ENCODE data around the gene LRFN5. TPM values are rescaled to one million over a fixed set of nuclear protein-coding genes. Genes with fewer than 3 reads are reported as not detected.
A peak's percentile ranks its signal among the peaks of the same experiment; 100 is the strongest.
"Not testable (repeated sequence)": the region's sequence is repeated elsewhere in the genome, so short reads cannot be mapped to it uniquely, and the experiment has no call there.

Gene LRFN5
- total and polyA plus RNA-seq, 2 of the 8 experiments (the other 6 are each of a cell fraction or from before 2014, with no cell fraction given) = 0.85 to 4.7 TPM

DNA sequence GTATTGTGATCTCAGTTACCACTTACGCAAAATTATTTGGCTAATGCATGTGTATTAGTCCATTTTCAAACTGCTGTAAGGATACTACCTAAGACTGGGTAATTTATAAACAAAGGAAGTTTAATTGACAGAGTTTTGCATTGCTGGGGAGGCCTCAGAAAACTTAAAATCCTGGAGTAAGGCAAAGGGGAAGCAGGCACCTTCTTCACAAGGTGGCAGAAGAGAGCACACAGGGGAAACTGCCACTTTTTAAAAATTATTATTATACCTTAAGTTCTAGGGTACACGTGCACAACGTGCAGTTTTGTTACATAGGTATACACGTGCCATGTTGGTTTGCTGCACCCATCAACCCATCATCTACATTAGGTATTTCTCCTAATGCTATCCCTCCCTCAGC, 143.9 kb downstream of the LRFN5 start:
- H3K14ac ChIP-seq (ENCODE audit: insufficient read length); H2BK120ac ChIP-seq (replicated peaks; ENCODE audit: low read depth, low read length); H3K27ac ChIP-seq (ENCODE audit: low read depth, low read length); FAIRE-seq; H3K23ac ChIP-seq (ENCODE audit: insufficient read length); H3K4me2 ChIP-seq (ENCODE audit: insufficient read depth in 1 of 2, low read depth in 2 of 2, low read length in 2 of 2); H3K23me2 ChIP-seq (ENCODE audit: low read depth, low read length); H4K5ac ChIP-seq (ENCODE audit: insufficient read length, low read depth, low read length); DNase-seq (ENCODE audit: low read depth in 1 of 2, low spot score in 2 of 2); H2BK5ac ChIP-seq (ENCODE audit: low read depth, low read length); H4K91ac ChIP-seq (replicated peaks; ENCODE audit: insufficient read length, low read length); H3K9ac ChIP-seq (replicated peaks in 1 of 4; ENCODE audit: extremely low read depth in 1 of 4, low read depth in 3 of 4, low read length in 3 of 4); H3K4me1 ChIP-seq (replicated peaks in 1 of 4; ENCODE audit: control insufficient read depth in 3 of 4, insufficient read depth in 4 of 4, low read length in 3 of 4); H4K20me1 ChIP-seq (replicated peaks in 1 of 2; ENCODE audit: control insufficient read depth in 1 of 2, insufficient read depth in 2 of 2, low read length in 2 of 2); H2BK15ac ChIP-seq (ENCODE audit: low read length); H2BK20ac ChIP-seq (ENCODE audit: low read length); H2AFZ ChIP-seq (ENCODE audit: low read length); H3K56ac ChIP-seq (replicated peaks; ENCODE audit: insufficient read length, low read depth, low read length); H4K8ac ChIP-seq (ENCODE audit: extremely low read depth, insufficient read depth, low read length); POLR2A ChIA-PET (ENCODE audit: partially characterized antibody); H3K4me3 ChIP-seq (ENCODE audit: extremely low read depth in 1 of 4, insufficient read depth in 2 of 4, low read depth in 3 of 4, low read length in 4 of 4); H3K79me2 ChIP-seq (ENCODE audit: control insufficient read depth in 1 of 2, insufficient read depth in 2 of 2, low read length in 2 of 2); H3K9me3 ChIP-seq (ENCODE audit: insufficient read depth in 2 of 2, low read depth in 1 of 2, low read length in 1 of 2); H3K27me3 ChIP-seq (replicated peaks in 1 of 4; ENCODE audit: control insufficient read depth in 3 of 4, extremely low read depth in 1 of 4, insufficient read depth in 3 of 4, low read length in 3 of 4); H2AK5ac ChIP-seq (ENCODE audit: low read depth, low read length); H3K4ac ChIP-seq (replicated peaks; ENCODE audit: insufficient read length, low read depth, low read length); H3K18ac ChIP-seq (ENCODE audit: extremely low read depth, low read length); H2BK12ac ChIP-seq (ENCODE audit: low read depth, low read length); H3K79me1 ChIP-seq (ENCODE audit: low read depth, low read length); H3K36me3 ChIP-seq (ENCODE audit: control insufficient read depth in 2 of 4, insufficient read depth in 4 of 4, low read length in 3 of 4): not testable (repeated sequence)
- CTCF ChIA-PET (ENCODE audit: partially characterized antibody) = interaction anchor here (0.9 kb wide), 1 partner anchor 322 kb away, joined by 3 read pairs; no protein-coding TSS in a partner anchor
- WGBS, 2 experiments (ENCODE audit: extremely low coverage in 1 of 2, insufficient coverage in 1 of 2, insufficient read length in 1 of 2, insufficient replicate concordance in 2 of 2, low coverage in 1 of 2, low lambda C conversion rate in 2 of 2, missing lambda C conversion rate in 1 of 2) = 81% methylated on average over 4 of the region's 4 CpGs; no CpG with 5 or more reads in 1 of the 2 experiments
- TF ChIP-seq RAD21 (IDR thresholded peaks at IDR 0.05 in 1 of 2, conservative IDR thresholded peaks at IDR 0.05 in 1 of 2; ENCODE audit: low read depth in 2 of 2, low read length in 2 of 2) = peak in 1 of 2 experiments; percentile 6; a peak in 1 of 4 replicates

Measured in H1 (cell line).